Esophagus muscularis mucosa (tissue), 4 donors: ENCODE results near the gene GNAT1. TPM values are rescaled to one million over a fixed set of nuclear protein-coding genes. Genes with fewer than 3 reads are reported as not detected.
"Not testable (repeated sequence)": the region's sequence is repeated elsewhere in the genome, so short reads cannot be mapped to it uniquely, and the experiment has no call there.

ENCODE experiments used
- DNase-seq: peaks from one replicate; pipeline ENCODE4 v3.0.0-alpha.2; 2017; ENCODE audit errors: extremely low spot score
- H3K27ac ChIP-seq, 4 donors: fragments of 200-600 bp; sonication (generic); replicated peaks in 1 of 4; 1 replicate in 3 of 4; 2 replicates in 1 of 4; pipeline ENCODE4 v1.5.1; 2016 to 2019; ENCODE audit warnings: mild to moderate bottlenecking in 1 of 4
- H3K27me3 ChIP-seq, 4 donors: fragments of 200-600 bp; sonication (generic); one replicate each; pipeline versions ENCODE4 v1.5.1 to v1.6.0; 2016 to 2019
- H3K36me3 ChIP-seq, 4 donors: fragments of 200-600 bp; sonication (generic); one replicate each; pipeline ENCODE4 v1.5.1; 2016 to 2019
- H3K4me1 ChIP-seq, 4 donors: fragments of 200-600 bp; sonication (generic); one replicate each; pipeline ENCODE4 v1.5.1; 2016 to 2019
- H3K4me3 ChIP-seq, 4 donors: fragments of 200-600 bp; sonication (generic); 1 replicate in 2 of 4; 2 replicates in 2 of 4; pipeline ENCODE4 v1.5.1; 2016 to 2019; ENCODE audit warnings: mild to moderate bottlenecking in 4 of 4, moderate library complexity in 1 of 4
- H3K9me3 ChIP-seq, 4 donors: fragments of 200-600 bp; sonication (generic); 1 replicate in 3 of 4; 2 replicates in 1 of 4; pipeline ENCODE4 v1.5.1; 2016 to 2019
- CTCF ChIP-seq, 3 experiments: fragments of 200-600 bp in 2 of 3; fragments of 450-650 bp in 1 of 3; sonication (generic) in 2 of 3; IDR thresholded peaks; one replicate each; pipeline ENCODE4 v1.5.1; 2017 to 2019; ENCODE audit warnings: antibody characterized with exemption in 3 of 3, mild to moderate bottlenecking in 2 of 3, moderate library complexity in 1 of 3
- EP300 ChIP-seq: sonication (generic); formaldehyde crosslinking; IDR thresholded peaks from one replicate; pipeline ENCODE4 v1.6.1; 2017; ENCODE audit warnings: antibody characterized with exemption
- POLR2A ChIP-seq: fragments of 450-650 bp; IDR thresholded peaks from one replicate; pipeline ENCODE4 v1.6.1; 2017; ENCODE audit warnings: antibody characterized with exemption, moderate library complexity, mild to moderate bottlenecking, low read depth
- POLR2AphosphoS5 ChIP-seq, 2 donors: sonication (generic); formaldehyde crosslinking; IDR thresholded peaks; one replicate each; pipeline ENCODE4 v1.6.1; 2017; ENCODE audit warnings: antibody characterized with exemption in 2 of 2
- WGBS: methylation state at CpG from one replicate; pipeline ENCODE4 v1.1.5; 2018; 5-methylcytosine and 5-hydroxymethylcytosine counted together
- intact Hi-C: fragments of 100-400 bp; cut with DNase I; formaldehyde crosslinking; loops from one replicate; pipeline ENCODE4 v1.15.1; 2023
- total RNA-seq, 4 donors: library from RNA; depleted of rRNA; stranded (reverse); fragments of >200 nt; gene quantifications; one replicate each; pipeline versions ENCODE4 v1.1.0 to v1.2.1, GENCODE V29; 2016

GNAT1 gene
- total RNA-seq, 4 donors from 2014 or later, result not detected

- no peak for TF ChIP-seq CTCF (IDR thresholded peaks at IDR 0.05)
- TF ChIP-seq POLR2A, result no peak
- TF ChIP-seq EP300, result no peak
- TF ChIP-seq POLR2AphosphoS5 (IDR thresholded peaks at IDR 0.05), result no peak
- H3K36me3 ChIP-seq, result no peaks in the 10 kb centered on the region
- peaks cover 0 to 28% (median 3%) of the 10 kb centered on the region in 4 donors for H3K27me3 ChIP-seq
- H3K27ac ChIP-seq, result no peak overlapping the region
- peaks cover 8 to 10% (median 9%) of the 10 kb centered on the region in 4 donors for H3K4me1 ChIP-seq
- DNase-seq, result no peak
- WGBS, result 88% methylated on average over 5 of the region's 5 CpGs
- no peaks in the 10 kb centered on the region for H3K9me3 ChIP-seq
- no peak overlapping the region for H3K4me3 ChIP-seq
- intact Hi-C loops, result no loop called here
These were observed 18.7 kb downstream of the GNAT1 start for GRCh38 chr3:50210176-50210509.

GRCh38 chr3:50210510-50211367 lies 19.3 kb downstream of the GNAT1 start:
- no peak overlapping the region for H3K4me3 ChIP-seq
- WGBS, result 86% methylated on average over 7 of the region's 13 CpGs
- H3K27me3 ChIP-seq, result peaks cover 0 to 22% (median under 1%) of the 10 kb centered on the region in 4 donors
- no peak overlapping the region for H3K27ac ChIP-seq
- DNase-seq, result no peak
- H3K4me1 ChIP-seq, result peaks cover 2 to 4% (median 3%) of the 10 kb centered on the region in 4 donors
- no peaks in the 10 kb centered on the region for H3K36me3 ChIP-seq
- no peaks in the 10 kb centered on the region for H3K9me3 ChIP-seq
- no peak for TF ChIP-seq EP300
- no peak for TF ChIP-seq POLR2A
- no peak for TF ChIP-seq POLR2AphosphoS5 (IDR thresholded peaks at IDR 0.05)
- no peak for TF ChIP-seq CTCF (IDR thresholded peaks at IDR 0.05)
- intact Hi-C loops, result no loop called here

GRCh38 chr3:50211368-50211717 lies 19.9 kb downstream of the GNAT1 start:
- H3K36me3 ChIP-seq, DNase-seq, H3K4me1 ChIP-seq, H3K9me3 ChIP-seq, H3K4me3 ChIP-seq, H3K27ac ChIP-seq, intact Hi-C loops: not testable (repeated sequence)
- peaks cover 0 to 16% (median 0%) of the 10 kb centered on the region in 4 donors for H3K27me3 ChIP-seq
- WGBS, result 97% methylated on average over 5 of the region's 5 CpGs

GRCh38 chr3:50211930-50212329 lies 20.5 kb downstream of the GNAT1 start:
- WGBS, result no CpG with 5 or more reads among the region's 2 CpGs
- H3K27ac ChIP-seq, result no peak overlapping the region
- intact Hi-C loops, result no loop called here

GRCh38 chr3:50212502-50212901 lies 21.1 kb downstream of the GNAT1 start:
- no peak overlapping the region for H3K27ac ChIP-seq
- WGBS, result 93% methylated on average over 2 of the region's 4 CpGs
- intact Hi-C loops, result no loop called here

More at GRCh38 chr3:50211930-50212329, 20.5 kb downstream of the GNAT1 start:
- H3K4me1 ChIP-seq, result no peaks in the 10 kb centered on the region
- no peaks in the 10 kb centered on the region for H3K36me3 ChIP-seq
- no peak overlapping the region for H3K4me3 ChIP-seq
- no peaks in the 10 kb centered on the region for H3K9me3 ChIP-seq
- TF ChIP-seq POLR2AphosphoS5 (IDR thresholded peaks at IDR 0.05) (no peak), POLR2A (no peak), CTCF (IDR thresholded peaks at IDR 0.05) (no peak), EP300 (no peak)
- peaks cover 0 to 10% (median 0%) of the 10 kb centered on the region in 4 donors for H3K27me3 ChIP-seq
- no peak for DNase-seq

More at GRCh38 chr3:50212502-50212901, 21.1 kb downstream of the GNAT1 start:
- DNase-seq, result no peak
- Histone ChIP-seq H3K9me3 (no peaks in the 10 kb centered on the region), H3K4me1 (no peaks in the 10 kb centered on the region), H3K36me3 (no peaks in the 10 kb centered on the region), H3K27me3 (peaks cover 0 to 4% (median 0%) of the 10 kb centered on the region in 4 donors), H3K4me3 (no peak overlapping the region)
- TF ChIP-seq EP300, result no peak
- no peak for TF ChIP-seq CTCF (IDR thresholded peaks at IDR 0.05)
- no peak for TF ChIP-seq POLR2AphosphoS5 (IDR thresholded peaks at IDR 0.05)
- no peak for TF ChIP-seq POLR2A
